Astrocyte (in vitro differentiated cells and primary cell): Measurements from ENCODE around the gene VSX1. TPM values are rescaled to one million over a fixed set of nuclear protein-coding genes. Genes with fewer than 3 reads are reported as not detected.

Source experiments
- DNase-seq: peaks from one replicate; pipeline ENCODE4 v3.0.0-alpha.2; 2010; ENCODE audit warnings: low read depth
- FAIRE-seq: peaks from 2 replicates; lab custom pipeline; 2011; peaks lifted over from hg19 to GRCh38; lab: Jason Lieb, UNC
- H2AFZ ChIP-seq: 2 replicates; pipeline ENCODE4 v1.6.0; 2012; ENCODE audit warnings: low read depth, low read length, inconsistent platforms
- H3K27ac ChIP-seq: 2 replicates; pipeline ENCODE4 v1.5.1; 2011; ENCODE audit warnings: low read depth, low read length, inconsistent platforms
- H3K27me3 ChIP-seq: 2 replicates; pipeline ENCODE4 v1.6.0; 2011; ENCODE audit warnings: low read length, inconsistent platforms; ENCODE audit not compliant: insufficient read depth
- H3K36me3 ChIP-seq: 2 replicates; pipeline ENCODE4 v1.5.1; 2011; ENCODE audit warnings: low read length, inconsistent platforms; ENCODE audit not compliant: insufficient read depth
- H3K4me1 ChIP-seq: 2 replicates; pipeline ENCODE4 v1.5.1; 2011; ENCODE audit warnings: low read length, inconsistent platforms; ENCODE audit not compliant: insufficient read depth
- H3K4me2 ChIP-seq: 2 replicates; pipeline ENCODE4 v1.6.0; 2012; ENCODE audit warnings: low read length, inconsistent platforms
- H3K4me3 ChIP-seq: 2 replicates; pipeline ENCODE4 v1.5.1; 2011; ENCODE audit warnings: low read depth, mild to moderate bottlenecking, low read length, inconsistent platforms; ENCODE audit not compliant: insufficient read depth
- H3K79me2 ChIP-seq: 2 replicates; pipeline ENCODE4 v1.6.0; 2012; ENCODE audit warnings: mild to moderate bottlenecking, low read length, inconsistent platforms; ENCODE audit not compliant: insufficient read depth
- H3K9ac ChIP-seq: 2 replicates; pipeline ENCODE4 v1.6.0; 2012; ENCODE audit warnings: mild to moderate bottlenecking, low read length, inconsistent platforms
- H3K9me3 ChIP-seq: 2 replicates; pipeline ENCODE4 v1.5.1; 2012; ENCODE audit warnings: low read depth, mild to moderate bottlenecking, low read length, inconsistent platforms; ENCODE audit not compliant: insufficient read depth
- H4K20me1 ChIP-seq: 2 replicates; pipeline ENCODE4 v1.6.0; 2012; ENCODE audit warnings: low read length, inconsistent platforms; ENCODE audit not compliant: insufficient read depth
- H3K27ac Mint-ChIP-seq: one replicate; pipeline ENCODE4 v1.8.0; 2021; ENCODE audit warnings: mild to moderate bottlenecking, mixed read lengths; ENCODE audit not compliant: unreplicated experiment
- H3K27me3 Mint-ChIP-seq: one replicate; pipeline ENCODE4 v1.8.0; 2021; ENCODE audit warnings: low read depth, mixed read lengths; ENCODE audit not compliant: unreplicated experiment
- H3K36me3 Mint-ChIP-seq: one replicate; pipeline ENCODE4 v1.8.0; 2021; ENCODE audit warnings: low read depth, mixed read lengths; ENCODE audit not compliant: unreplicated experiment
- H3K4me1 Mint-ChIP-seq: one replicate; pipeline ENCODE4 v1.8.0; 2021; ENCODE audit warnings: low read depth, mixed read lengths; ENCODE audit not compliant: unreplicated experiment
- H3K4me3 Mint-ChIP-seq: one replicate; pipeline ENCODE4 v1.8.0; 2021; ENCODE audit warnings: mild to moderate bottlenecking, moderate library complexity, mixed read lengths; ENCODE audit not compliant: unreplicated experiment
- H3K9me3 Mint-ChIP-seq: one replicate; pipeline ENCODE4 v1.8.0; 2021; ENCODE audit warnings: mild to moderate bottlenecking, mixed read lengths; ENCODE audit not compliant: unreplicated experiment
- EZH2 ChIP-seq: IDR thresholded peaks from 2 replicates; pipeline ENCODE4 v1.6.1; 2012; ENCODE audit warnings: mild to moderate bottlenecking, low read length, inconsistent platforms; ENCODE audit not compliant: insufficient read depth
- total RNA-seq: library from RNA; stranded (reverse); gene quantifications from 2 replicates; pipeline ENCODE4 v1.2.1, GENCODE V29; 2021
- TF ChIP-seq, protein P1 (sequence below): IDR thresholded peaks from 2 replicates; pipeline ENCODE4 v1.5.1; 2011; ENCODE audit warnings: low read depth, mild to moderate bottlenecking, inconsistent platforms, low read length, moderate library complexity; ENCODE audit not compliant: insufficient read depth

VSX1 gene
- total RNA-seq, 1 donor from 2014 or later: not detected

DNA sequence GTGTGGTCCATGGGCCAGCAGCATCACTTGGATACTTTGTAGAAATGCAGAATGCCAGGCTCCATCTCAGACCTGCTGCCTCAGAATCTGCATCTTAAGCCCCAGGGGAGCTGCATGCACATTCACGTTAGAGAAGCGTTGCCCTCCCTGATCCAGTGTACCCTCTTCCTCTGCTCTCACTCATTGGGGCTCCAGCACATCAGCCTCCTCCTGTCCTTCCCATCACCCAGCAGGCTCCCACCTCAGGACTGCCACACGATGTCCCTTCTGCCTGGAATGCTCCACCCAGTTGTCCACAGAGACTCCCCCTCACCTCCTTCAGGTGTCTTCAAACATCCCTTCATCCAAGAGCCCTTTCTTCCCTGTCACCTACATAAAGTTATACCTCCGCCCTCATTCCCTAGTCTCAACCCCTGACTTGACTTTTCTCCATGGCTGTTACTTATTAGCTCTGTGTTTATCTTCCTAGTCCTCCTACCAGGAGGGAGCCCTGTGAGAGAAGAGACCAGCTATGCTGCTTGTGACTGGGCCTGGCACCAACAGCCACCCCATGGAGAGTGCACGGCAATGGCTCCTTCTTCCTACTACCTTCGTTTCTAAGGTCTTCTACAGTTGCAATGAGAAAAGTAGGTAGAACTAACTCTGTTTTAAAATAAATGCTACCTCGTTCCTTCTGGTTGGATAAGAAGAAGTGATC lies 20.7 kb downstream of the VSX1 start:
- no peak overlapping the region for H2AFZ ChIP-seq
- no peaks in the 10 kb centered on the region for H3K79me2 ChIP-seq
- H4K20me1 ChIP-seq: peaks cover 3% of the 10 kb centered on the region
- TF ChIP-seq EZH2: no peak
- TF ChIP-seq, protein P1, sequence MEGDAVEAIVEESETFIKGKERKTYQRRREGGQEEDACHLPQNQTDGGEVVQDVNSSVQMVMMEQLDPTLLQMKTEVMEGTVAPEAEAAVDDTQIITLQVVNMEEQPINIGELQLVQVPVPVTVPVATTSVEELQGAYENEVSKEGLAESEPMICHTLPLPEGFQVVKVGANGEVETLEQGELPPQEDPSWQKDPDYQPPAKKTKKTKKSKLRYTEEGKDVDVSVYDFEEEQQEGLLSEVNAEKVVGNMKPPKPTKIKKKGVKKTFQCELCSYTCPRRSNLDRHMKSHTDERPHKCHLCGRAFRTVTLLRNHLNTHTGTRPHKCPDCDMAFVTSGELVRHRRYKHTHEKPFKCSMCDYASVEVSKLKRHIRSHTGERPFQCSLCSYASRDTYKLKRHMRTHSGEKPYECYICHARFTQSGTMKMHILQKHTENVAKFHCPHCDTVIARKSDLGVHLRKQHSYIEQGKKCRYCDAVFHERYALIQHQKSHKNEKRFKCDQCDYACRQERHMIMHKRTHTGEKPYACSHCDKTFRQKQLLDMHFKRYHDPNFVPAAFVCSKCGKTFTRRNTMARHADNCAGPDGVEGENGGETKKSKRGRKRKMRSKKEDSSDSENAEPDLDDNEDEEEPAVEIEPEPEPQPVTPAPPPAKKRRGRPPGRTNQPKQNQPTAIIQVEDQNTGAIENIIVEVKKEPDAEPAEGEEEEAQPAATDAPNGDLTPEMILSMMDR: no peak
- Mint-ChIP-seq H3K27me3 (peaks cover 79% of the 10 kb centered on the region), H3K27ac (peak overlapping the region; percentile 58), H3K4me3 (no peak overlapping the region), H3K9me3 (peaks cover 6% of the 10 kb centered on the region), H3K4me1 (no peaks in the 10 kb centered on the region), H3K36me3 (no peaks in the 10 kb centered on the region)
- H3K4me3 ChIP-seq: no peak overlapping the region
- H3K9me3 ChIP-seq: no peaks in the 10 kb centered on the region
- FAIRE-seq (no peak), DNase-seq (no peak)
- H3K27me3 ChIP-seq: peaks cover 49% of the 10 kb centered on the region
- no peak overlapping the region for H3K4me2 ChIP-seq
- peaks cover 13% of the 10 kb centered on the region for H3K4me1 ChIP-seq
- no peak overlapping the region for H3K9ac ChIP-seq
- H3K27ac ChIP-seq: no peak overlapping the region
- H3K36me3 ChIP-seq: no peaks in the 10 kb centered on the region

DNA sequence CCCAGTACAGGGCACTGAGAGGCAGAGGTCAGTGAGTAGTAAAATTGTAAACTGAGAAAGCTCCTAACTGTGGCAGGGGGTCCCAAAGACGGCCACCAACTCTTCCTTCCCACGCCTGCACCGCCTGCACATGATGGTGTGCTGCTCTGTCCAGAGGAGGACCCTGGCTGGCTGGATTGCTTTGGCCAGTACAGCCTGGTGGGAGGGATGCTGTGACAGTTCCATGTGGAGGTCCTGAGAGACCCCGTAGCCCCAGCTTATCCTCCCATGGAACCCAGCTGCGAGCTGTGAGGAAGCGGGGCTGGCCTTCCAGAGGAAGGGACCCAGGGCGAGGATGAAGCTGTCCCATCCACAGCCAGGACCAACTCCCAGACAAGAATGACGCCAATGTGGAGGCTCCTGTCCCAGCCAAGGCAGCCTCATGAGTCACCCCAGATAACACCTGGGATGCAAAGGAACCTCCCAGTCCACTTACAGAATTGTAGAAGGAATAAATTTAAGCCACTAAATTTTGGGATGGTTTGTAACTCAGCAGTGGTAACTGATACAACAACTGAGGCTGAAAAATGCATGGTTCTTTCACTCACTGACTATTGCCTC lies 22.0 kb downstream of the VSX1 start:
- H3K4me3 ChIP-seq: no peak overlapping the region
- no peak overlapping the region for H3K4me2 ChIP-seq
- Mint-ChIP-seq H3K27me3 (peaks cover 77% of the 10 kb centered on the region), H3K4me3 (no peak overlapping the region), H3K4me1 (no peaks in the 10 kb centered on the region), H3K27ac (no peak overlapping the region), H3K9me3 (peaks cover 7% of the 10 kb centered on the region), H3K36me3 (no peaks in the 10 kb centered on the region)
- no peaks in the 10 kb centered on the region for H3K9me3 ChIP-seq
- TF ChIP-seq, protein P1: no peak
- no peak for TF ChIP-seq EZH2
- no peak overlapping the region for H3K27ac ChIP-seq
- H3K9ac ChIP-seq: no peak overlapping the region
- peaks cover 11% of the 10 kb centered on the region for H4K20me1 ChIP-seq
- no peaks in the 10 kb centered on the region for H3K36me3 ChIP-seq
- H3K79me2 ChIP-seq: no peaks in the 10 kb centered on the region
- H3K27me3 ChIP-seq: peaks cover 46% of the 10 kb centered on the region
- H3K4me1 ChIP-seq: peaks cover 13% of the 10 kb centered on the region
- FAIRE-seq (no peak), DNase-seq (no peak)
- no peak overlapping the region for H2AFZ ChIP-seq
